ENCODE measurements around the gene RPL26.
A peak's percentile ranks its signal among the peaks of the same experiment; 100 is the strongest.
"Not testable (repeated sequence)": the region's sequence is repeated elsewhere in the genome, so short reads cannot be mapped to it uniquely, and the experiment has no call there.

The RPL26 gene

GRCh38 chr17:8383143-8383822, at the start of gene RPL26:
Gene RPL26, minus strand, starts transcription at chr17:8383193. Its CDS starts 883 bp downstream, at chr17:8382310.
- peak; percentile 75 for DNase-seq

- DNase-seq: no peak
Measured at GRCh38 chr17:8430966-8431365, 48.0 kb upstream of the RPL26 start.

- no peak for DNase-seq
Measured at GRCh38 chr17:8426802-8427201, 43.8 kb upstream of the RPL26 start.

- DNase-seq: no peak
Measured at GRCh38 chr17:8426094-8426720, 43.2 kb upstream of the RPL26 start.

GRCh38 chr17:8421571-8421970, 38.6 kb upstream of the RPL26 start:
- no peak for DNase-seq

- DNase-seq: no peak
Measured at GRCh38 chr17:8420041-8420934, 37.3 kb upstream of the RPL26 start.

- DNase-seq: no peak
Measured at GRCh38 chr17:8419305-8419704, 36.3 kb upstream of the RPL26 start.

- no peak for DNase-seq
Measured at GRCh38 chr17:8418471-8418870, 35.5 kb upstream of the RPL26 start.

GRCh38 chr17:8417806-8418205, 34.8 kb upstream of the RPL26 start:
- DNase-seq: no peak

- DNase-seq: no peak
Measured at GRCh38 chr17:8413938-8414337, 30.9 kb upstream of the RPL26 start.

- DNase-seq: no peak
Measured at GRCh38 chr17:8413328-8413727, 30.3 kb upstream of the RPL26 start.

- no peak for DNase-seq
Measured at GRCh38 chr17:8412089-8412488, 29.1 kb upstream of the RPL26 start.

- no peak for DNase-seq
Measured at GRCh38 chr17:8410883-8411238, 27.9 kb upstream of the RPL26 start.

GRCh38 chr17:8409966-8410882, 27.2 kb upstream of the RPL26 start:
- DNase-seq: peak; percentile 34

- DNase-seq: no peak
Measured at GRCh38 chr17:8408371-8408770, 25.4 kb upstream of the RPL26 start.

GRCh38 chr17:8406174-8406573, 23.2 kb upstream of the RPL26 start:
- no peak for DNase-seq

- no peak for DNase-seq
Measured at GRCh38 chr17:8405499-8406016, 22.6 kb upstream of the RPL26 start.

GRCh38 chr17:8402921-8403536, 20.0 kb upstream of the RPL26 start:
- DNase-seq: no peak

GRCh38 chr17:8401107-8401506, 18.1 kb upstream of the RPL26 start:
- DNase-seq: no peak

GRCh38 chr17:8398980-8399379, 16.0 kb upstream of the RPL26 start:
- no peak for DNase-seq

GRCh38 chr17:8397636-8398035, 14.6 kb upstream of the RPL26 start, which contains the start of gene RNF222:
Gene RNF222, minus strand, starts transcription at chr17:8397827. Its CDS starts 4,366 bp downstream, at chr17:8393461.
- DNase-seq: no peak

- DNase-seq: not testable (repeated sequence)
Measured at GRCh38 chr17:8394497-8394896, 11.5 kb upstream of the RPL26 start.

Data from NCI-H187 treated with DMSO at 0.1 percent for 48 hours (cell line).